ENCODE results near the gene CSTB.

The CSTB gene

GRCh38 chr21:43786300-43786806, 10.2 kb upstream of the CSTB start (continued):
- TF ChIP-seq ZNF561 (tag by site-specific recombination; IDR thresholded peaks at IDR 0.05; ENCODE audit: borderline replicate concordance) = no peak
- no peak for TF ChIP-seq HOXD13 (CRISPR knock-in tag; IDR thresholded peaks at IDR 0.05; ENCODE audit: borderline replicate concordance)
- TF ChIP-seq ZBTB1 (tag by site-specific recombination; IDR thresholded peaks at IDR 0.05) = no peak
- TF ChIP-seq GLI2 (tag by site-specific recombination; IDR thresholded peaks at IDR 0.05; ENCODE audit: borderline replicate concordance, low read depth) = no peak
- no peak for TF ChIP-seq ZBTB49 (tag by site-specific recombination; IDR thresholded peaks at IDR 0.05; ENCODE audit: low read depth)
- TF ChIP-seq CTCF (tag by site-specific recombination; IDR thresholded peaks at IDR 0.05) = no peak
- peak; percentile 38; the same call in 1 of the 2 replicates for TF ChIP-seq ZNF580 (tag by site-specific recombination; IDR thresholded peaks at IDR 0.05)
- TF ChIP-seq ZNF23 (tag by site-specific recombination; IDR thresholded peaks at IDR 0.05; ENCODE audit: borderline replicate concordance) = no peak
- no peak for TF ChIP-seq GLI4 (tag by site-specific recombination; IDR thresholded peaks at IDR 0.05)

GRCh38 chr21:43785134-43785533, 9.0 kb upstream of the CSTB start:
- no peak overlapping the region for H3K4me3 ChIP-seq (ENCODE audit: low read depth, low read length)
- no peaks in the 10 kb centered on the region for H3K36me3 ChIP-seq (ENCODE audit: control insufficient read depth in 2 of 2, insufficient read depth in 1 of 2, low read length in 2 of 2)
- H3K4me1 ChIP-seq (ENCODE audit: control insufficient read depth, insufficient read depth, low read length) = no peaks in the 10 kb centered on the region
- TF ChIP-seq ZNF155 (tag by site-specific recombination; IDR thresholded peaks at IDR 0.05) (no peak), ZNF394 (tag by site-specific recombination; IDR thresholded peaks at IDR 0.05; ENCODE audit: borderline replicate concordance) (no peak), GLIS2 (tag by site-specific recombination; IDR thresholded peaks at IDR 0.05) (no peak), ZNF10 (tag by site-specific recombination; IDR thresholded peaks at IDR 0.05) (no peak), ZNF548 (tag by site-specific recombination; IDR thresholded peaks at IDR 0.05) (no peak), HOXC10 (CRISPR knock-in tag; IDR thresholded peaks at IDR 0.05) (no peak), ZNF610 (tag by site-specific recombination; IDR thresholded peaks at IDR 0.05; ENCODE audit: borderline replicate concordance) (no peak), ZNF174 (tag by site-specific recombination; IDR thresholded peaks at IDR 0.05) (no peak), ZNF2 (tag by site-specific recombination; IDR thresholded peaks at IDR 0.05) (no peak)
- POLR2A ChIA-PET = interaction anchor here (0.6 kb wide), 1 partner anchor 275 kb away, joined by 3 read pairs; no protein-coding TSS in a partner anchor
- no peaks in the 10 kb centered on the region for H3K9me3 ChIP-seq (ENCODE audit: control insufficient read depth, insufficient read depth, low read depth, low read length)
- H3K27ac ChIP-seq (ENCODE audit: extremely low read depth, low read depth, low read length) = no peak overlapping the region
- CTCF ChIA-PET = interaction anchor here (0.8 kb wide), 1 partner anchor 123 kb away, joined by 6 read pairs; no protein-coding TSS in a partner anchor

GRCh38 chr21:43783098-43783700, 7.1 kb upstream of the CSTB start:
- Histone ChIP-seq H3K27ac (ENCODE audit: extremely low read depth, low read depth, low read length) (no peak overlapping the region), H3K4me3 (ENCODE audit: low read depth, low read length) (no peak overlapping the region), H3K9me3 (ENCODE audit: control insufficient read depth, insufficient read depth, low read depth, low read length) (no peaks in the 10 kb centered on the region), H3K36me3 (ENCODE audit: control insufficient read depth in 2 of 2, insufficient read depth in 1 of 2, low read length in 2 of 2) (no peaks in the 10 kb centered on the region), H3K4me1 (ENCODE audit: control insufficient read depth, insufficient read depth, low read length) (no peaks in the 10 kb centered on the region)
- ChIA-PET CTCF (interaction anchor here (0.9 kb wide), 1 partner anchor 10 kb away, joined by 5 read pairs; no protein-coding TSS in a partner anchor), POLR2A (interaction anchor here (0.6 kb wide), 1 partner anchor 18 kb away, joined by 4 read pairs; no protein-coding TSS in a partner anchor)
- TF ChIP-seq ZBTB48 (tag by site-specific recombination; IDR thresholded peaks at IDR 0.05) (no peak), ZNF621 (tag by site-specific recombination; IDR thresholded peaks at IDR 0.05) (no peak), ZNF214 (tag by site-specific recombination; IDR thresholded peaks at IDR 0.05; ENCODE audit: borderline replicate concordance) (no peak), ZNF114 (tag by site-specific recombination; IDR thresholded peaks at IDR 0.05) (no peak), ZNF280C (tag by site-specific recombination; IDR thresholded peaks at IDR 0.05) (no peak), ZNF10 (tag by site-specific recombination; IDR thresholded peaks at IDR 0.05) (no peak), WT1 (tag by site-specific recombination; IDR thresholded peaks at IDR 0.05) (no peak)
